ENCODE results near the gene AQP3. TPM values are rescaled to one million over a fixed set of nuclear protein-coding genes. Genes with fewer than 3 reads are reported as not detected.

The AQP3 gene
- total and polyA plus RNA-seq, 2 of the 13 experiments (the other 11 are each of a cell fraction or from before 2014, with no cell fraction given), result 1.4 to 5.5 TPM

- TF ChIP-seq ZHX2 (IDR thresholded peaks at IDR 0.05; ENCODE audit: low read depth) (peak; percentile 74), ZHX2 (CRISPR knock-in tag; IDR thresholded peaks at IDR 0.05; ENCODE audit: borderline replicate concordance) (no peak; the same call in 1 of the 2 replicates), TIGD3 (CRISPR knock-in tag; IDR thresholded peaks at IDR 0.05; ENCODE audit: borderline replicate concordance) (no peak), ZNF691 (CRISPR knock-in tag; IDR thresholded peaks at IDR 0.05; ENCODE audit: borderline replicate concordance, low read depth) (peak; percentile 83; the same call in 1 of the 2 replicates), ZC3H13 (CRISPR knock-in tag; IDR thresholded peaks at IDR 0.05) (peak; percentile 89; the same call in 1 of the 2 replicates), ZNF280B (CRISPR knock-in tag; IDR thresholded peaks at IDR 0.05; ENCODE audit: borderline replicate concordance) (peak; percentile 85), ZNF770 (CRISPR knock-in tag; IDR thresholded peaks at IDR 0.05) (peak; percentile 87), KDM2A (CRISPR knock-in tag; IDR thresholded peaks at IDR 0.05; ENCODE audit: borderline replicate concordance, low read depth) (peak; percentile 89), ZNF343 (CRISPR knock-in tag; IDR thresholded peaks at IDR 0.05) (peak; percentile 57; the same call in 1 of the 2 replicates), NFE2L2 (IDR thresholded peaks at IDR 0.05; ENCODE audit: low read length) (no peak), ZNF383 (CRISPR knock-in tag; IDR thresholded peaks at IDR 0.05; ENCODE audit: borderline replicate concordance) (no peak), SRY (CRISPR knock-in tag; IDR thresholded peaks at IDR 0.05) (no peak), RBFOX2 (IDR thresholded peaks at IDR 0.05; ENCODE audit: low read depth, low read length) (no peak), HOMEZ (CRISPR knock-in tag; IDR thresholded peaks at IDR 0.05; ENCODE audit: low read depth) (peak; percentile 86), SIN3A (IDR thresholded peaks at IDR 0.05; ENCODE audit: borderline replicate concordance, low read depth, low read length) (no peak)
Observed at GRCh38 chr9:33415501-33416038, 31.8 kb downstream of the AQP3 start (continued).

Data from HepG2 (cell line).